HG03159 (cell line): ENCODE data around the gene SHISA5.
A peak's percentile ranks its signal among the peaks of the same experiment; 100 is the strongest.
"Not testable (repeated sequence)": the region's sequence is repeated elsewhere in the genome, so short reads cannot be mapped to it uniquely, and the experiment has no call there.

Experiments used
- ATAC-seq: cut with Tn5 transposase; IDR thresholded peaks from one replicate; pipeline ENCODE4 v1.9.1; 2021; ENCODE audit warnings: mild to moderate bottlenecking, moderate library complexity; ENCODE audit not compliant: unreplicated experiment

The SHISA5 gene

GRCh38 chr3:48478626-48479555 is 25.1 kb downstream of the SHISA5 start:
- ATAC-seq = no peak

GRCh38 chr3:48477959-48478520 is 25.9 kb downstream of the SHISA5 start:
- ATAC-seq = no peak

GRCh38 chr3:48476426-48477053 is 27.4 kb downstream of the SHISA5 start:
- ATAC-seq = no peak

- no peak for ATAC-seq
These were observed 28.8 kb downstream of the SHISA5 start for GRCh38 chr3:48475188-48475587.

GRCh38 chr3:48474619-48475018 is 29.4 kb downstream of the SHISA5 start:
- no peak for ATAC-seq

- ATAC-seq = not testable (repeated sequence)
These were observed 29.9 kb downstream of the SHISA5 start for GRCh38 chr3:48474031-48474430.

GRCh38 chr3:48473617-48473952 is 30.4 kb downstream of the SHISA5 start:
- peak; percentile 1 for ATAC-seq

- peak; percentile 80 for ATAC-seq
These were observed 30.9 kb downstream of the SHISA5 start for GRCh38 chr3:48472923-48473616.

- no peak for ATAC-seq
These were observed 31.4 kb downstream of the SHISA5 start for GRCh38 chr3:48472673-48472922.

- no peak for ATAC-seq
These were observed 33.7 kb downstream of the SHISA5 start for GRCh38 chr3:48470286-48470685.

- ATAC-seq = no peak
These were observed 34.7 kb downstream of the SHISA5 start for GRCh38 chr3:48469046-48469915.

GRCh38 chr3:48468329-48468731 is 35.6 kb downstream of the SHISA5 start:
- no peak for ATAC-seq

- ATAC-seq = no peak
These were observed 36.3 kb downstream of the SHISA5 start for GRCh38 chr3:48467473-48468267.

GRCh38 chr3:48467110-48467454 is 36.9 kb downstream of the SHISA5 start:
- ATAC-seq = no peak

- ATAC-seq = peak; percentile 7
These were observed 37.4 kb downstream of the SHISA5 start for GRCh38 chr3:48466386-48467109.

GRCh38 chr3:48465531-48466378 is 38.2 kb downstream of the SHISA5 start:
- peak; percentile 87 for ATAC-seq

GRCh38 chr3:48465237-48465530 is 38.8 kb downstream of the SHISA5 start:
- ATAC-seq = no peak

GRCh38 chr3:48464713-48465221 is 39.2 kb downstream of the SHISA5 start:
- ATAC-seq = no peak
